GM21528 (cell line): ENCODE measurements around the gene ACVR1B.

Source experiments
- ATAC-seq: cut with Tn5 transposase; IDR thresholded peaks from one replicate; pipeline ENCODE4 v1.9.1; 2021; ENCODE audit warnings: mild to moderate bottlenecking, moderate library complexity; ENCODE audit not compliant: unreplicated experiment, low FRiP score

The ACVR1B gene

GRCh38 chr12:52041695-52042123, 90.2 kb downstream of the ACVR1B start:
- ATAC-seq: no peak

GRCh38 chr12:52042706-52043385, 91.3 kb downstream of the ACVR1B start:
- no peak for ATAC-seq

GRCh38 chr12:52043386-52044212, 92.1 kb downstream of the ACVR1B start:
- ATAC-seq: no peak

- no peak for ATAC-seq
Observed at GRCh38 chr12:52044292-52044983, 92.9 kb downstream of the ACVR1B start.

- no peak for ATAC-seq
Observed at GRCh38 chr12:52045794-52046199, 94.3 kb downstream of the ACVR1B start.
